EH (cell line): ENCODE data around the gene SPEN.
"Not testable (repeated sequence)": the region's sequence is repeated elsewhere in the genome, so short reads cannot be mapped to it uniquely, and the experiment has no call there.

Experiments
- DNase-seq: peaks from one replicate; pipeline ENCODE4 v3.0.0-alpha.2; 2015; ENCODE audit warnings: low read depth

SPEN gene

DNA sequence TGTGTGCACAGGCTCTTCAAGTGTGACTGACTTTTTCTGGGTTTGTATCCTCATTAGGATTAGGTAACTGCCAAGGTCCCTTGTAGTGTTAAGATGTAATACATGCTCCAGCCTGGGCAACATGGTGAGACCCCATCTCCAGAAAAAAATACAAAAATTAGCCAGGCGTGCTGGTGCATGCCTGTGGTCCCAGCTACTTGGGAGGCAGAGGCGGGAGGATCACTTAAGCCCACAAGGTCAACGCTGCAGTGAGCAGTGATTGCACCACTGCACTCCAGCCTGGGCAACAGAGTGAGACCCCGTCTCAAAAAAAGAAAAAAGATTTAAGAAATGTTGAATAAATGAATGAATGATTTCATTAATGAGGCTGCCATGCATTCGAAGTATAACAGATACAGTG, 113.3 kb downstream of the SPEN start:
- no peak for DNase-seq

DNA sequence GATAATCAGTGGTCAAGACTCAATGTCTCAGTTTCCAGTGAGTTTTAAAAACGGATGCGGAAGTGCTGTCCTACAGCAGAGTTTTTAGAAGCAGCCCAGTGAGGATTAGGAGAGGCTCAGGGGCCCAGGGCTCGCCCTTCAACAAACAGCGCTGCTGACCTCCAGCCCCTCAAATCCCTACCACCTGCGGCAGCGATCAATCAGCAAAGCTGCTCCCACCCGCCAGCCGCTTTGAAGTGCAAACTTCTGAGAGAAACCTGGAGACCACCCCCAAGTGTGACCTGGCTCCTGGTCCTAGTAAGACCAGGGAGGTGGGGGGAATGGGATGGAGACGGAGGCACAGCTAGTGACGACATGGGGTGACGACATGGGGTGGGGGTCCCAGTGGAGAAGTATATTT, 114.0 kb downstream of the SPEN start:
- DNase-seq, result no peak

DNA sequence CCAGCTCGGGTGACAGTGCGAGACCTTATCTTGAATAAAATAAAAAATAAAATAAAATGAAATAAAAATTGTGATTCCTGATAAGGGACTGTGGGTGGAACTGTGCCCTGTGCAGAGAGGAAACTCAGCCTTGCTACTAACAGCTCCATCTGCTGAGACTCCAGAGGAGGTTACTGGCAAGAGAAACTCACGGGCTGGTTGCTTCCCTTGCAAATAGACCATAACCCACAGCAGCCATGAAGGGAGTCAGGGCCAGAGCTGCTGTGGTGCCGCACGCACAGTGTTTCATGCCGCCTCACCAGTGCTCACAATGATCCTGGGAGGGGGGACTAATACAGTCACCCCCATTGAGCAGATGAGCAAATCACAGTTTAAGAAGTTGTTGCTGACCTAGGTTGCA, 114.7 kb downstream of the SPEN start:
- DNase-seq, result no peak

DNA sequence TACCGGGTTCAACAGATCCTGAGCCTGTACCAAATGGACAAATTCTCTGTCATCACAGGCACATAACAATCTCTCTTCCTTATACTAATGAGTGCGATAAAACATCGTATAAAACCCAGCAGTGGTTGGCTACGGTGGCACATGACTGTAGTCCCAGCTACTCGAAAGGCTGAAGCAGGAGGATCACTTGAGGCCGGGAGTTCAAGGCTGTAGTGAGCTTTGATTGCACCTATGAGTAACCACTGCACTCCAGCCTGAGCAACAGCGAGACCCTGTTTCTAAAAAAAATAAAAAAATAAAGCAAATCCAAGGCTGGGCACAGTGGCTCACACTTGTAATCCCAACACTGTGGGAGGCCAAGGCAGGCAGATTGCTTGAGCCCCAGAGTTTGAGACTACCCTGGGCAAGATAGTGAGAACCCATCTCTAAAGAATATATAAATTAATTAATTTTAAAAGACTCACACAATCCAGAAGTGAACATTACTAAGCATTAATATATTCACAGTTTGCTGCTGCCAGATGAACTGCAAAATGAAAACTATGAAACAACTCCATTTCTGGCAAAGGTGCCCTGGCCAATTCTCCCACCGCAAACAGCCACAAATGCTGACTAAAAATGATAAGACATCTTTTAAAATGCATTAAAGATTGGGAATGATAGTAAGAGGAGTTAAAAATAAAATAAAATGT, 115.3 kb downstream of the SPEN start:
- DNase-seq, result no peak

DNA sequence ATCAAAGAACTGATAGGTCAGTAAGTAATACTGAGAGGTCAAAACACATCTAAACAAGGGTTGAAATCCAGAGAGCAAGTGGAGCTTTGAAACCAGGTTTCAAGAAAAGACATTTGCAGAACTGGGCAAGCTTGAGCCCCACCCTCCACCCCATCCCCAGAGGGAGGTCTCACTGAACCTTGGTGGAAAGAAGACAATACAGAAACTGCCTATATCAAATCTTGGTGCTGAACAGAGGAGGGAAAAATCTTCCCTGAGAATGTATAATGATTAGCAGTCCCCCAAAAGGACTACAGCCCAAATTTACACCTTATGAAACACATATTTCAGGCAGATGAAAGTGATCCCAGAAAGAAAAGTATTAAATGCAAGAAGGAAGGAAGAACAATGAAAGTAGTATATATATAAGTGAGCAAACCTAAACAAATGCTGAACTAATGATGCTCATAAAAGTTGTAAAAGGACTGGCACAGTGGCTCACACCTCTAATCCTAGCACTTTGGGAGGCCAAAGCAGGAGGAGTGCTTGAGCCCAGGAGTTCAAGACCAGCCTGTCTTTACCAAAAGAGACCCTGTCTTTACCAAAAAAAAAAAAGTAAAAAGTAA, 116.0 kb downstream of the SPEN start:
- DNase-seq, result no peak

DNA sequence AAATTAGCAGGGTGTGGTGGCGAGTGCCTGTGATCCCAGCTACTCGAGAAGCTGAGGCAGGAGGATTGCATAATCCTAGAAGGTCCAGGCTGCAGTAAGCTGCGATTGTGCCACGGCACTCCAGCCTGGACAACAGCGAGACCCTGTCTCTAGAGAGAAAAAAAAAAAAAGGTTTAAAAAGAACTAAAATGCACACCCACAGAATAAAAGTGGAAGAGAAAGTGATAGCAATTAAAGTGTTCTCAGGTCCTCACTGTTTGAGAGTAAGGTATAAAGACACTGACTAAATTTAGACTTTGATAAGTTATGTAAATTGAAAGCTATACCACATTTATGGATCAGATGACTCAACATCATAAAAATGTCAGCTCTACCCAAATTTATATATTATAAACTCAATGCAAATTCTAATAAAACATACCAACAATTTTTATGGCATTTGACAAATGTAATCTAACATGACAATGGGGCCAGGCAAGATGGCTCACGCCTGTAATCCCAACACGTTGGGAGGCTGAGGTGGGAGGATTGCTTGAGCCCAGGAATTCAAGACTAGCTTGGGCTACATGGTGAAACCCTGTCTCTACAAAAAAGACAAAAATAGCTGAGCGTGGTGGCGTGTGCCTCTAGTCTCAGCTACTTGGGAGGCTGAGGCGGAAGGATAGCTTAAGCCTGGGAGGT, 116.6 kb downstream of the SPEN start:
- no peak for DNase-seq

DNA sequence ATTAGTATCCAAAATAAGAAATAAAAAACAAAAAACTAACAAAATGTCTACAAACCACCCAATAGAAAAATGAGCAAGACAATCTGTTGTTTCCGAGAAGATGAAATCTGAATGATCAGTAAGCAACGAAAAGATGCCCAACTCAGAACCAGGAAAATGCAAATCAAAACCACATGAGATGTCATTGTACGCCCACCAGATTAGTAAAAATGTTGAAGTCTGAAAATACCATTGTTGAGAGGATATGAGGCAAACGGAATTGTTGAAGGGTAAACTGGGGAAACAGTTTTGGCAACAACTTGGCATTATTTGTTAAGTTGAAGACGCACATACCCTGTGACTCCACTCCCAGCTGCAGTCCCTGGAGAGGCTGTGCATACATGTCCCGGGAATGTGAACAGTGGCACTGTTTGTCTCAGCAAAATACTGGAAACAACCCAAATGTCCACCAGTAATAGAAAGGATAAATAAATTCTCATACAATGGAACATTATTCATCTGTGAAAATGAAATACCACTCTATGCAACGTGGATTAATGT, 117.8 kb downstream of the SPEN start:
- peak; percentile 76 for DNase-seq

DNA sequence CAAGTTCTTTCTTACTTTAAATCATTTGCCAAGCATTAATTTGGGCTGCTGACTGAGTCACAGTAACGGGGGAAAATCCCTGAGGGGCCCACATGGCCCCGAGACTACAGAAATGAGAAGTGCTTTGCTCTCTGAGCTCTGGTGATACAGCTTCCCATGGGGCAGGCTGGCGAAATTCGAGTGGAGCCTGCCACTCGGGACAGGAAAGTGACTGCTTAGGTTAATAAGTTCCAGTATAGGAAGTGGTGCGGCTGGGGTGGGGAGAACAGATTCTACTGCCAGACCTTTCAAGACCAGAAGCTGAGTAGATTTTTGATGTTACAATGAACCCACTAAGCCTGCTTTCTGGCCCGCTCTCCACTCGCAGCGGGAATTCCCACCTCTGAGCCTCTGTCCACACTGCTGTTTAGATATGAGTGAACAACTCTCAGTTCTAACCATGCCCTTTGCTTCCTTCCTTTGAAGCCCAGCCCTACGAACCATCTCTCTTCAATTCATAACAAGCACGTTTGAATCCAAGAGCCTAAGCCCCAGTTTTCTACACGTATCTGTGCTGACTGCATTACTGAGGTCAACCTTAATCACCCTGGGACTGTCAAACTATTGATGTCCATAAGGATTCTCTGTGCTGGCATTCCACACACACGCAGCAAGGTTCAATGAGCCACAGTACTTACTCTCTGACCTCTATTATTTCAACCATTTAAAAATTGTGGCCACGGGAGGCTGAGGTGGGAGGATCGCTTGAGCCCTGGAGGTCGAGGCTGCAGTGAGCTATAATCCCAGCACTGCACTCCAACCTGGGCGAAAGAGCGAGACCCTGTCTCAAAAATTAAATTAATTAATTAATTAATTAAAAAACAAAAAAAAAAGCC, 118.8 kb downstream of the SPEN start:
- peak; percentile 63 for DNase-seq

DNA sequence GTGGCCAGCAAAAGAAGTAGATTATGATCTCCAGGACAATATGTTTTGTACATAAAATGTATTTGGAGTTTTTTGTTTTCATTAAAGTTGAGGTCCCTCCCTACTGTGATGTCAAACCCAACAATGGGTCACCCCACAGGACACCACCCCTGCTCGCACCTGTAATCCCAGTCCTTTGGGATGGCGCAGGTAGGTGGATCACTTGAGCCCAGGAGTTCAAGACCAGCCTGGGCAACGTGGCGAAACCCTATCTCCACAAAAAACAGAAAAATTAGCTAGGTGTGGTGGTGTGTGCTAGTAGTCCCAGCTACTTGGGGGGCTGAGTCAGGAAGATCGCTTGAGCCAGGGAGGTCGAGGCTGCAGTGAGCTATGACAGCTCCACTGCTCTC, 119.4 kb downstream of the SPEN start:
- DNase-seq, result no peak

DNA sequence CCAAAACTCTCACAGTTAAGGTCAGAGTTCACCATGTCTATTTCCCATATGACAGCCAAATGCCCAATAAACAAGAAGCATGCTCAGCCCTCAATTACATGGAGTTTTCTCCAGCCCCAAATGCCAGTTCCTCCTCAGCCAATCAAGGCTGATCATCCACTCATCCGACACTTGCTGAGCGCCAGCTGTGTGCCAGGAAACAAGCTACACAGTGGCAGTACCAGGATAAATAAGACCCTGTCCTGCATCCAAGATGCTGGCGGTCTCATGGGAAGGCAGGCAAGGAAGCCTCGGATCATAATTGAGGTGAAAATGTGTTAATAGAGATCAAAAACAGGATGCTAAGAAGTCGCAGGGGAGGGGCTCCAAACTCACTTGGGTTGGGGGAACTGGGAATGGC, 120.7 kb downstream of the SPEN start:
- DNase-seq, result no peak

DNA sequence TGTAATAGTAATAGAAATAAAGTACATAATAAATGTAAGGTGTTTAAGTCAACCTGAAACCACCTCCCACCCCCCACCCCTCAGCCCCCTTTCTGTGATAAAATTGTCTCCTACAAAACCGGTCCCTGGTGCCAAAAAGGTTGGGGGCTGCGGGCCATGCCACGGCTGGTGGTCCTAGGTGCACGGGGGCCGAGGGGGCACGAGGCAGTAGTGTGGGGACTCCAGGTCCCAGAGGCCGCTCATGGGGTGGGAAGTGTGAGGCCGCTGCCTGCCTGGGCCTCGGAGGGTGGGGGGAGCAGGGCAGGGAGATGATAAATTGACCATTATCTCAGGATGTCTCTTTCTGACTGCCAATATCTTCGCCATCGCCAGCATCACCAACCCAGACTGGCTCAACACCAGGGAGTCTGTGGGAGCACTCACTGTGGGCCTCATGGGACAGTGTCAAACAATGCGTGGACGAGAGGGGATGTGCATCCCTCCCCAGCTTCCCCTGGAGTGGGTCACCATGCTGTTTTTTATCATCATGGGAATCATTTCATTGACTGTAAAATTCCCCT, 121.9 kb downstream of the SPEN start:
- DNase-seq, result no peak

DNA sequence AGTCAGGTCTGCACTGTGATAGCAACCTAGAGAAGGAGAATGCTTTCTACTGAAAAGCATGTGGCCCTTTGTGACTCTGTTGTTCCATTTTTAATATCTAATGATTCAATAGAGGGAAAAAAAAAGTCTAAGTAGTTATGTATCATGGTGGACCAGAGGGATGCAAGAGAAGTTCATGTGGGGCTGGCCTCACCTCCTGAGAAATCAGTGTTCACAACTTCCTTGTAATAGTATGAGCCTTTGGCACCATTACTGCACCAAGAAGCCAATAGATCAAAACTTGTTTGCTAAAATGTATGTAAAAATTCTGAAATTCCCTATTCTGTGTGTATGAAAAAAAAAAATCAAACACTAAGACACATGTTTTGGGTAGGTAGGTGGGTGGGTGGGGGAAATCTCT, 123.4 kb downstream of the SPEN start:
- no peak for DNase-seq

DNA sequence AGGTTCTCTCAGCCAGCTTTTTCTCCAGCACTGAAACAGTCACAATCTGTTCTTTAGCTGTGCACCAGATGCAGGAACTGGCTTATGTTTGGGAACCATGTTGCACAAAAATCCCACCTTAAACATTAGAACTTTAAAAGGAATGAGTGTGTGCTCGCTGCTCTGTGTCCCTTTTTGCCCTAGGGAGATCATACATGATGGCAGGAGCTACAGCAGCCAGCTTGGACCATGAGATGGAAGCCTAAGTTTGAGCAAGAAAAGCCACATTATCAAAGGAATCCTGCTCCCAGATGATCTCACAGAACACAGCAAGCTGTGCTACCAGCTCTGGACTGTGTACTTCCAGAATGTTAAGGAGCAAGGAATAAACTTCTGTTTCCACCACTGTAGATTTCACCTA, 124.9 kb downstream of the SPEN start:
- DNase-seq, result no peak

DNA sequence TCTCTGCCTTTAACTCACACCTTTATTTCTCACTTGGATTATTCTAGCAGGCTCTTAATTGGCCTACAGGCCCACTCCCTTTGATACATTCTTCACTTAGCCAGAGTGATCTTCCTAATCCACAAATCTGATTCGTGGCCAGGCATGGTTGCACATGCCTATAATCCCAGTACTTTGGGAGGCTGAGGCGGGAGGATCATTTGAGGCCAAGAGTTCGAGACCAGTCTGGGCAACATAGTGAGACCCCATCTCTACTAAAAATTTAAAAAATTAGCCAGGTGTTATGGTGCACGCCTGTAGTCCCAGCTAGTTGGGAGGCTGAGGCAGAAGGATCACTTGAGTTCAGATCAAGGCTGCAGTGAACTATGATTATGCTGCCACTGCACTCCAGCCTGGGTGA, 126.3 kb downstream of the SPEN start:
- no peak for DNase-seq

DNA sequence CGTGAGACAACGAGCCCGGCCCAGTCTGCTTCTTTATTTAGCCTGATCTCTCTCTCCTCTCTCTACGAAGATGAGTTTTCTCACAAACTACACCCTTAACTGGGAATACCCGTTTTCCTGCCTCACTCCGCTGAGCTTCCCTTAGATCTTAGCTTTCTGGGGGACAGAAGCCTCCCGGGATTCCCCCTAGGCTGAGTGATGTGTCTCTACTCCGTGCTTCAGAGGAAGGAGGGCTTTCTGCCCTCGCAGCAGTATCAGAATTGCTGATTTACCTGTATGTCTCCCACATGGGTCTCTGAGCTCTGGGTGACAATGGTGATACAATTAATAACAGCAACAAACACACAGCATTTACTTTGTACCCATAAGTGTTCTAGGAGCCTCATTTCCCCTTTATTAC, 127.3 kb downstream of the SPEN start:
- no peak for DNase-seq

DNA sequence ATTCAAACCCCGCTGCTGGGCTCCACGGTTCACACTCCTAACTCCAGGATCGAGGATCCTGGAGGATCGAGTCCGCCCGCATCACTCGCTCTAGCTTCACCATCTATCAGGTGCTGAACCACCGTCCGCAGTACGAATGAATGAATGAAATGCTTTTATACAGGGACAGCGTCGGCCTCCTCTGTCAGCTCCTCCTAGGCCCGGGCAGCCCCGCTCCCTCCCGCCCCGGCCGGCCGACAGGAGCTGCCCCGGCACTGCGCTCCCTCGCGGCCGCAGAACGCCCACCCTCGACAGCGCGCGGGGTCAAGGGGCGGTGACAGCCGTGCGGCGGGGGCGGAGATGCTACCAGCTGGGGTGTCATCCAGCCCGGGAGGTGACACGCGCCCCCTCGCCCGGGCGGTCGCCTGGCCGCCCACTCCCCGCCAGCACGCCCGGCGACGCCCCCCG, 127.9 kb downstream of the SPEN start:
- peak; percentile 72 for DNase-seq

DNA sequence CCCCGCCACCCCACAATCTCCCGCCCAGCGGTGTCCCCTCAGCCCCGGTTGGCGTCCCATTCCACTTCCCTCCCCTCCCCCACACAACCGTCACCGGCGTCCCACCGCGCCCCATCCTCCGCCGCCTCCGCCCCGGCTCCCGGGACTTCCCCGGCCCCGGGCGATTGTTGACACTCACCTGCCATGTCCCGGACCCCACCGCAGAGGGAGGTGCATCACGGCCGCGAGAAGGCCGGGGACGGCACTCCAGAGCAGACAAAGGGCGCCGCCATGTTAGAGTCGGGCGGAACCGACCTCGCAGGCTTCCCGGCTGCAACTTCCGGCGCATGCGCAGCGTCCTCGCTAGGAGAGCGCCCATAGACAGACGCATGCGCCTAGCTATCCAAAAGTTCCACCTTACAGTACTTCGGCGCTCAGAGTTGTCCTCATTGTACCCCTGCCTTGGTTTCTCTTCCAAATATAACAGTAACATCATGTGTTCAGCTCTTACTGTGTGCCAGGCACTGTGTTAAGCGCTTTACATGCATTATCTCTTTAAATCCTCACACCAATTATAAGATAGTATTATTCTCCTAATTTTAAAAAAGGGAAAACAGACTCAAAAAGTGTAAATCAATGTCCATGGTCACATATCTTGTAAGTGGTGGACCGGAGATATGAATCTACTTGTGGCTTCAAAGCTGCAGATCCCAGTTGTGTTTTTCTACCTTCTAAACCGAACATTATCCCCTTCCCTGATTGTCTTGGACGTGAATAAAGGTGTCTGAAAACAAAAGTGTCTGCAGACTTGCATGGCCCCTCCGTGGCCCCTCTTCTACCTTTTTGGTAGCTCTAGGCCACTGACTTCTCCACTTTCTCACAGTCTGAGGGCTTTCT, 128.5 kb downstream of the SPEN start, which contains the start of gene ZBTB17:
Gene ZBTB17 (minus strand): TSS at position 297 of the 876 bp plus-strand sequence. CDS start 27,606 bp downstream, outside the sequence.
- DNase-seq, result peak; percentile 93

DNA sequence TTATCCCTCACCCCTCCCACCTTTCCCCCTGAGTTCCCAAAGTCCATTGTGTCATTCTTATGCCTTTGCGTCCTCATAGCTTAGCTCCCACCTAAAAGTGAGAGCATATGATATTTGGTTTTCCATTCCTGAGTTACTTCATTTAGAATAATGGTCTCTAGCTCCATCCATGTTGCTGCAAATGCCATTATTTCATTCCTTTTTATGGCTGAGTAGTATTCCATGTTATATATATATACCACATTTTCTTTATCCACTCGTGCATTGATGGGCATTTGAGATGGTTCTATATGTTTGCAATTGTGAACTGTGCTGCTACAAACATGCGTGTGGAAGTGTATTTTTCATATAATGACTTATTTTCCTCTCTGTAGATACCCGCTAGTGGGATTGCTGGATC, 130.4 kb downstream of the SPEN start:
- not testable (repeated sequence) for DNase-seq

DNA sequence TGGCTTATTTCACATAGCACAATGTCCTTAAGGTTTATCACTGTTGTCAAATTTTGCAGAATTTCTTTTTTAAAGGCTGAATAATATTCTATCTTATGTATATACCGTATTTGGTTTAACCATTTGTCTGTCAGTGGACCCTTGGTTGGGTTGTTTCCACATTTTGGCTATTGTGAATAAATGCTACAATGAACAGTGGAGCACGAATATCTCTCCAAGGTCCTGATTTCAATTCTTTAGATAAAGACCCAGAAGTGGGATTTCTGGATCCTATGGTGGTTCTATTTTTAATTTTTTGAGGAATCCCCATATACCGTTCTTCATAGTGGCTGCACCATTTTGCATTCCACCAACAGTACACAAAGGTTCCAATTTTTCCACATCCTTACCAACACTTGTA, 134.2 kb downstream of the SPEN start:
- DNase-seq, result no peak

DNA sequence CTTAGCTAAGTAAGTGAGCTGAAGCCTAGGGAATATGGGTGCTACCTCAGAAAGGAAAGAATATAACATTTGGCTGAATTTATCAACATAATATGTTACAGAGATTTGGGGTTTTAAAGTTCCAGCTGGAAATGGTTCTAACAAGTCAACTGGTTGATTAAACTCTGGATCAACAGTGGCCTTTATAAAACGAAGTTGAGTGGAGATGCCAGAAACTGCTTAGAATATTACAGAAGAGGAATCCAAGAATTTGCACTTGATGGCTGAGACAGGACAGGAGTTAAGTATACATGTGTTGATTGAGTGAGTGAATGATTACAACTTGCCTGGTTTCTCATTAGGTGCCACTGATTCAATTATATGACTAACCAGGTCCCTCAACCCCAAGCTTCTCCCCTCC, 135.8 kb downstream of the SPEN start:
- no peak for DNase-seq
